GM12873 (cell line): ENCODE measurements around the gene MARK1.
A peak's percentile ranks its signal among the peaks of the same experiment; 100 is the strongest.

Source experiments
- TF ChIP-seq, protein P1 (sequence below): IDR thresholded peaks from 2 replicates; pipeline ENCODE4 v1.5.1; 2012; ENCODE audit warnings: low read depth, mild to moderate bottlenecking, moderate library complexity, low read length, control low read depth; ENCODE audit not compliant: insufficient read depth; ENCODE audit errors: missing control alignments

Gene MARK1

DNA sequence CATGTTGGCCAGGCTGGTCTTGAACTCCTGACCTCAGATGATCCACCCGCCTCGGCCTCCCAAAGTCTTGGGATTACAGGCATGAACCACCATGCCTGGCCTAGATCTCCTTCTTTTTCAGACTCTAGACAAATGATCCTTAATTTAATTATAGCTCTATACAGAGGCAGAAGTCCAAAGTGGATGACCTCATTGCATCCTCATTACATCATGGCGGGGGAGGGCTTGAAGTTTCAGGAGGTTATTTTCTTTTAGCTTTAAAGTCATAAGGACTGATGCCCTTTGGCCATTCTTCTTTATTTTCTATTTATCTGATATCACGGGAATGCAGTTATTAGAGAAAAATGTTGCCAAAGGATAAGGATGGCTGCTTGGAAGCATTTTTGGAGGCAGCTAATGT, 14.1 kb upstream of the MARK1 start:
- TF ChIP-seq, protein P1, sequence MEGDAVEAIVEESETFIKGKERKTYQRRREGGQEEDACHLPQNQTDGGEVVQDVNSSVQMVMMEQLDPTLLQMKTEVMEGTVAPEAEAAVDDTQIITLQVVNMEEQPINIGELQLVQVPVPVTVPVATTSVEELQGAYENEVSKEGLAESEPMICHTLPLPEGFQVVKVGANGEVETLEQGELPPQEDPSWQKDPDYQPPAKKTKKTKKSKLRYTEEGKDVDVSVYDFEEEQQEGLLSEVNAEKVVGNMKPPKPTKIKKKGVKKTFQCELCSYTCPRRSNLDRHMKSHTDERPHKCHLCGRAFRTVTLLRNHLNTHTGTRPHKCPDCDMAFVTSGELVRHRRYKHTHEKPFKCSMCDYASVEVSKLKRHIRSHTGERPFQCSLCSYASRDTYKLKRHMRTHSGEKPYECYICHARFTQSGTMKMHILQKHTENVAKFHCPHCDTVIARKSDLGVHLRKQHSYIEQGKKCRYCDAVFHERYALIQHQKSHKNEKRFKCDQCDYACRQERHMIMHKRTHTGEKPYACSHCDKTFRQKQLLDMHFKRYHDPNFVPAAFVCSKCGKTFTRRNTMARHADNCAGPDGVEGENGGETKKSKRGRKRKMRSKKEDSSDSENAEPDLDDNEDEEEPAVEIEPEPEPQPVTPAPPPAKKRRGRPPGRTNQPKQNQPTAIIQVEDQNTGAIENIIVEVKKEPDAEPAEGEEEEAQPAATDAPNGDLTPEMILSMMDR, result no peak

DNA sequence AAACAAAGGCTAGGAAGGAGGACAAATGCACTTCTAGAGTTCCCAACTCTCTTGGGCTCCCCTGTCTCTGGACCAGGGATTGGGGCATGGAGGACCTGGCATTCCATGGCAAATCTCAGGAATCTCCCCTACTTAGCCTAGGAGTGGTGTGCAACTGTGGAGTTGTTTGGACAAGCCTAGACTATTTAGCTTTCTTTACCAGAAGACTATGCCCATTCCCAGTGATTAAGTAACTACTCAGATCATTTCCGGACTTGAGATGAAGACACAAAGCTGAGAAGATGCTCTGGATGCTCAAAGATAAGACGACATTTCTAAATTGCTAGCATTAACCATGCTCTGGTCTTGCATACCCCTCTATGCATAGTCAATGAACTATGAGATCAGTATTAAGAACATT, 13.7 kb upstream of the MARK1 start:
- TF ChIP-seq, protein P1, result no peak

DNA sequence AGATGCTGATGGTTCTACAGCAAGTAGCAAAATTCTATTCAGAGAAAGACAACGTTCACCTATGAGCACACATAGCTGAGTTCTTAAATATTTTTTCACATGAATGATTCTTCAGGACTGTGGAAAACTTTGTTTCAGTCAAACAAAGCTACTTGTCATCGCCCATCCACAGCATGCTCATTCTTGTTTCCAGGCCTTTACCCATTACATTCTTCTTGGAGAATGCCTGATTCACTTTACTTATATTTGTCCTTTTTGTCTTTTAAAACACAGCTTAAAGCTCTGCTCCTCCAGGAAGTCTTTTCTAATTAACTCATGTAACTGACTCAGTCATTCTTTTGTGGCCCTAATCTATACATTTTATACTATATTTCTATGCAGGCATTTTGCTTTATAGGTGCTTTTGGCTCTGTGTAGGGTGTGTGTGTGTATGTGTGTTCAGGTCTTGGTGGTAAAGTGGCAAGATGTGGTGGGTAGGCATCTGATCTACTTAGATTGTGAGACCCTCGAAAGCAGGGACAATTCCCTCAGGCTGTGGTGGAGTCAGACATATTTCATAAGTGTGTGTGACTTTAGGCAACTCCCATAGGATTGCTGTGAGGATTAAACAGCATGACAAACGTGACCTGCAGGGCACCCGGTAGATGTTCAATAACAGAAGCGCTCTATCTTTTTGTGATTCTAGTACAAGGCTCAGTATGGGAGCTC, 11.8 kb upstream of the MARK1 start:
- TF ChIP-seq, protein P1, result no peak

DNA sequence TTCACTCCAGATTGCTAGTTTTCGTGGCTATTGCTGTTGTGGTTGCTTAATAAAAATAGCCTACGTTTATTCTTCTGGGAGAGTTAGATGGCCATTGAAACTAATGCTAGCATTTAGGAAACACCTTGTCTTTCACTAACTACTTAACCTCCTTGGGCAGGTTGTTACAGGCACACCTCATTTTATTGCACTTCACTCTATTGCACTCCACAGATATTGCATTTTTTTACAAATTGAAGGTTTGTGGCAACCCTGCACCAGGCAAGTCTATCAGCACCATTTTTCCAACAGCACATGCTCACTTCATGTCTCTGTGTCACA, 11.3 kb upstream of the MARK1 start:
- TF ChIP-seq, protein P1, result no peak

DNA sequence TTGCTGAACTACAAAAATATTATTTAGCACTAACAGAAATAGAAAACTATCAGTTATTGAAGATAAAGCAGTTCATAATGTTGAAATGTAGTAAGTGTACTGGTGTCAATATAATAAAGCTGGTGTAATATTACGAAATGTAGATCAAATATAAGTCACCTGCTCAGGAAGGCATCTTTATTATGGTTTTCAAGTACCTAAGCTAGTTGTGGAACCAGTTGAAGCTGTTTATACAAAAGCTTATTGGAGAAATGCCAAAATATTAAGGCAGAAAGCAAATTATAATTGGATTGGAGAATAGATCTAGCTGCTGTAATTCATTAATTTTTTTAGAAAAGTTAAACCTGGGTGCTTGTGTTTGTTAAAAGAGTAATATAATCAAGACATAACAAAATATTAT, 6.2 kb upstream of the MARK1 start:
- TF ChIP-seq, protein P1, result no peak

DNA sequence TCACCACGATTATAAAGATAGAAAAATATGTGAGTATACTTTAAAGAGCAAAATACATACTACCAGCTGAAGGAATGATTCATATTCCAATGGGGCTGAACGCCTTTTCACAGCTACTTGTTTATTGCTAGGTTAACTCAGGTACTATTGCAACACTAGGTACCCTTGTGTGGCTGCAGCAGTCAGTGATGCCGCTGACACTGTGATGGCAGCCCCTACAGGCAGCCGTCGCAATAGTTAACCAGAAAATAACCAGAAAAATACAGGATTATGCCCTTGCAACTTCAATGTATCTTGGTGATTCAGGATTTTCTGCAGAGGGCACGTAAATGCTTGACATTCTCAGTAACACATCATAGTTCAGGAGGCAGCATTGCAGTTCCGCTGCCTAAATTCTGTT, 1.6 kb upstream of the MARK1 start:
- TF ChIP-seq, protein P1, result peak; percentile 8

DNA sequence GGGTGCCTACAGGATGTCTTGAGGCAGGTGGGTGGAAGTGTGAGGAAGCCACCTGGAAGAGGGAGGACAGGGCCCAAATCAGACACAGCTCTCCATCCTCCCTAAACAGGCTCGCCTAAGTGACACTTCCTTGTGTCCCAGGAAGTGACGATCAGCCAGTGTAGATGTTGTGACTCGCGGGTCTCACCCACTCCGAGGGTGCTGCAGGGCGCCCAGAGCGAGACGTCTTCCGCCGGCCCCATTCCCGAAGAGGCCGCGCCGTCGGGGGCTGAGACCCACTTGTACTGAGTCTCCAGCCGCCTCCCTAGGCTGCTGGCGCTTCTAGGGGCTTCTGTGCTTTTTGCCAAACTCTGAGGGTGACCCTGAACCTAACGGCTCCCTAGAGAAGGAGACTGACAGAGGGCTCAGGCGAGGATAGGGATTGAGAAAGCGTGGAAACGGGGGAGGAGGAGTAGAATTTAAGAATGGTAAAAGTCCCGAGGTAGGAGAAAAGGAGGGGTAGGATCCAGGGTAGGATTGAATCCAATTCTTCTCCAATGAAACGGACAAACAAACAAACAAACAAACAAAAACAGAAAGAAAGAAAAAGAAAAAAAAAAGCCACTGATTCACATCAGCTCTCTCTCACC, 543 bp upstream of the MARK1 start:
- TF ChIP-seq, protein P1, result no peak
